Neural crest cell (in vitro differentiated cells): ENCODE data around the gene AP4E1. TPM values are rescaled to one million over a fixed set of nuclear protein-coding genes. Genes with fewer than 3 reads are reported as not detected.
"Not testable (repeated sequence)": the region's sequence is repeated elsewhere in the genome, so short reads cannot be mapped to it uniquely, and the experiment has no call there.

Experiments
- DNase-seq: peaks from one replicate; pipeline ENCODE4 v3.0.0; 2021; ENCODE audit warnings: low read depth, mixed read lengths, low spot score
- H3K27ac Mint-ChIP-seq: one replicate; pipeline ENCODE4 v1.8.0; 2021; ENCODE audit warnings: mild to moderate bottlenecking, mixed read lengths; ENCODE audit not compliant: unreplicated experiment
- H3K27me3 Mint-ChIP-seq: 2 replicates; pipeline ENCODE4 v1.8.0; 2021; ENCODE audit warnings: low read depth, mild to moderate bottlenecking, mixed read lengths
- H3K36me3 Mint-ChIP-seq: 2 replicates; pipeline ENCODE4 v1.8.0; 2021; ENCODE audit warnings: low read depth, mild to moderate bottlenecking, mixed read lengths
- H3K4me1 Mint-ChIP-seq: 2 replicates; pipeline ENCODE4 v1.8.0; 2021; ENCODE audit warnings: mixed read lengths
- H3K4me3 Mint-ChIP-seq: one replicate; pipeline ENCODE4 v1.8.0; 2021; ENCODE audit warnings: mild to moderate bottlenecking, mixed read lengths
- H3K9me3 Mint-ChIP-seq: 2 replicates; pipeline ENCODE4 v1.8.0; 2021; ENCODE audit warnings: mixed read lengths
- total RNA-seq: library from RNA; stranded (reverse); gene quantifications from 2 replicates; pipeline ENCODE4 v1.2.1, GENCODE V29; 2021
- TF ChIP-seq, protein P1 (sequence below): fragments of 200-600 bp; sonication (generic); conservative IDR thresholded peaks from 2 replicates; pipeline ENCODE4 v1.5.0; 2021; ENCODE audit warnings: antibody characterized with exemption, mild to moderate bottlenecking

Gene AP4E1
- total RNA-seq, 1 donor from 2014 or later, result 10.8 TPM

DNA sequence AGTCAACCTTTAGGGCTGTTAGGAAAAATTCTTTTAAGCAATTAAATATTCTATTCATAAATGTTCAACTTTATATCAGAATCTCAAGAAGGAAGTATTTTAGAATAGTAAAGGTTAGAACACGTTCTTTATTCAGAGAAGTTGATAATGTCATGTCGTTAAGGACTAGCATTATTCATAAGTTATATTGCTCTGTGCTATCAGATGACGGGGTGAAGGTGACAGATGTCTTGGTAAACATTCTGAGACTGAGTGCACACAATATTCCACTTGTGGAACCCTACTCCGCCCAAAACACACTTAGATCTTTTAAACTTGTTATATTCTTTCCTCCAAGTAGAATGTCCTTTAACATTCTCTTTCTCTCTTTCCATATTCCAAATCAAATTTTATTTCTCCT is 7.9 kb downstream of the AP4E1 start:
- H3K4me3 Mint-ChIP-seq, result no peak overlapping the region
- no peak overlapping the region for H3K27ac Mint-ChIP-seq
- no peaks in the 10 kb centered on the region for H3K4me1 Mint-ChIP-seq
- no peaks in the 10 kb centered on the region for H3K9me3 Mint-ChIP-seq
- H3K36me3 Mint-ChIP-seq, result no peaks in the 10 kb centered on the region
- no peak for DNase-seq
- H3K27me3 Mint-ChIP-seq, result no peaks in the 10 kb centered on the region
- TF ChIP-seq, protein P1, sequence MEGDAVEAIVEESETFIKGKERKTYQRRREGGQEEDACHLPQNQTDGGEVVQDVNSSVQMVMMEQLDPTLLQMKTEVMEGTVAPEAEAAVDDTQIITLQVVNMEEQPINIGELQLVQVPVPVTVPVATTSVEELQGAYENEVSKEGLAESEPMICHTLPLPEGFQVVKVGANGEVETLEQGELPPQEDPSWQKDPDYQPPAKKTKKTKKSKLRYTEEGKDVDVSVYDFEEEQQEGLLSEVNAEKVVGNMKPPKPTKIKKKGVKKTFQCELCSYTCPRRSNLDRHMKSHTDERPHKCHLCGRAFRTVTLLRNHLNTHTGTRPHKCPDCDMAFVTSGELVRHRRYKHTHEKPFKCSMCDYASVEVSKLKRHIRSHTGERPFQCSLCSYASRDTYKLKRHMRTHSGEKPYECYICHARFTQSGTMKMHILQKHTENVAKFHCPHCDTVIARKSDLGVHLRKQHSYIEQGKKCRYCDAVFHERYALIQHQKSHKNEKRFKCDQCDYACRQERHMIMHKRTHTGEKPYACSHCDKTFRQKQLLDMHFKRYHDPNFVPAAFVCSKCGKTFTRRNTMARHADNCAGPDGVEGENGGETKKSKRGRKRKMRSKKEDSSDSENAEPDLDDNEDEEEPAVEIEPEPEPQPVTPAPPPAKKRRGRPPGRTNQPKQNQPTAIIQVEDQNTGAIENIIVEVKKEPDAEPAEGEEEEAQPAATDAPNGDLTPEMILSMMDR, result no peak

DNA sequence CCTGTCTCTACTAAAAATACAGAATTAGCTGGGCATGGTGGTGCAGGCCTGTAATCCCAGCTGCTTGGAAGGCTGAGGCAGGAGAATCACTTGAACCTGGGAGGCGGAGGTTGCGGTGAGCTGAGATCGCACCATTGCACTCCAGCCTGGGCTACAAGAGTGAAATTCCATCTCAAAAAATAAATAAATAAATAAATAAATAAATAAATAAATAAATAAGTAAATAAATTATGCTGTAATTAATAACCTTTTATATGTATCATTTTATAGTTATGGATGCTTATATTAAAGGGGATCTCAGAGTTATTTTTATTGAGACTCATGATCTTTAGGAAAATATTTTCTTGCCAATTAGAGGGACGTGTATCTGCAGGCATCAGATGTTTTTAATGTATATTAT is 10.9 kb downstream of the AP4E1 start:
- DNase-seq, H3K36me3 Mint-ChIP-seq, H3K27ac Mint-ChIP-seq, H3K4me1 Mint-ChIP-seq, H3K27me3 Mint-ChIP-seq, H3K9me3 Mint-ChIP-seq, H3K4me3 Mint-ChIP-seq: not testable (repeated sequence)

DNA sequence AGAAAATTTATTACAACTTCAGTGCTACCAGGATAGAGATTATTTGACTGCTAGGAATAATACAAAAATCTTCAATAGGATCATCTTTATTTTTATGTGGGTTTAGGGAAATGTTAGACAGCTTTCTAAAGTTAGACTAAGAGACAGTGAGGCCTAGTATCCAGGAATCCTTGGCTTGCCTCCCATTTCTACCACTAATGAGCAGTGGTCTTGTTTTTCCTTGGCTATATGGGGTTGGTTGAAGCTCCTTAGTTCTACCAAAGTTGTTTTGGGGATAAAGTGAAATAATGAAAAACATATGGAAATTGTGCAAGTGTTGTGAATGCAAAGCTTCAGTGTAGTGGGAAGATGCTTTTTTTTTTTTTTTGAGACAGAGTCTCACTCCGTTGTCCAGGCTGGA is 16.8 kb downstream of the AP4E1 start:
- Mint-ChIP-seq H3K9me3 (no peaks in the 10 kb centered on the region), H3K27me3 (no peaks in the 10 kb centered on the region), H3K27ac (no peak overlapping the region), H3K4me1 (no peaks in the 10 kb centered on the region), H3K4me3 (no peak overlapping the region), H3K36me3 (peaks cover 6% of the 10 kb centered on the region)
- no peak for DNase-seq
- TF ChIP-seq, protein P1, result no peak

DNA sequence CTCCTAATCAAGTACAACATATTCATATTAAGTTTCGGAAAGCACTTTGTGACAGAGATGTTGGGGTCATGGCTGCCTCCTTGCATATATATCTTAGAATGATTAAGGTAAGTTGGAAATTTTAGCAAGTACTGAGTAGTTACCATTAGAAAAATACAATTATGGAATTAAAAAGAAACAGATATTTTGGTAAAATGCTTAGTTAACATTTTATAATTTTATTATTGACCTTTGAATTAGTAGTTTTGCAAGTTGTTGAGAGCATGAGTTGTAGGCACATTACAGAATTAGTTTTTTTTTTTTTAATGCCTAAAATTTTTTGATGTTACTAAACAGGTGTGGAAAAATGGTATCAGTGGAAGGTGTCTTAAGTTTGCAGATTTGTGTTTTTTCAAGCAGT is 20.6 kb downstream of the AP4E1 start:
- Mint-ChIP-seq H3K36me3 (peaks cover 6% of the 10 kb centered on the region), H3K4me3 (no peak overlapping the region), H3K27me3 (no peaks in the 10 kb centered on the region), H3K9me3 (no peaks in the 10 kb centered on the region), H3K27ac (no peak overlapping the region), H3K4me1 (no peaks in the 10 kb centered on the region)
- TF ChIP-seq, protein P1, result no peak
- DNase-seq, result no peak

DNA sequence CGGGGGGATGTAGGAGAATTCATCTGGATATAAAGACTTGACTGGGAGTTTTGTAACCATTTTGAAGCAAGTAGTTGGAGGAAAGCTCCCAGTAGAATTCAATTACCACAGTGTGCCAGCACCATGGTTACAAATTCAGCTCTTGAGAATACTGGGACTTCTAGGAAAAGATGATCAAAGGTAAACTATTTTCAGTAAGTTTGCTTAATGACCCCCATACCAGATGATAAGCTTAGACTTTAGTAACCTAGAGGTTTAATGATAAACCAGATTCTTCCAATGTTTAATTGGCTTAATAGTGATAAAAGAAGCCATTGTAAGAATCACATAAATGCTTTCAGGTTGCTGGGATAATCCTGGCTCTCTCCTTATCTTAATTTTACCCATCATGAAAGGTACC is 22.3 kb downstream of the AP4E1 start:
- TF ChIP-seq, protein P1, result no peak
- Mint-ChIP-seq H3K4me1 (no peaks in the 10 kb centered on the region), H3K27ac (no peak overlapping the region), H3K27me3 (no peaks in the 10 kb centered on the region), H3K9me3 (no peaks in the 10 kb centered on the region), H3K4me3 (no peak overlapping the region), H3K36me3 (peaks cover 3% of the 10 kb centered on the region)
- DNase-seq, result no peak

DNA sequence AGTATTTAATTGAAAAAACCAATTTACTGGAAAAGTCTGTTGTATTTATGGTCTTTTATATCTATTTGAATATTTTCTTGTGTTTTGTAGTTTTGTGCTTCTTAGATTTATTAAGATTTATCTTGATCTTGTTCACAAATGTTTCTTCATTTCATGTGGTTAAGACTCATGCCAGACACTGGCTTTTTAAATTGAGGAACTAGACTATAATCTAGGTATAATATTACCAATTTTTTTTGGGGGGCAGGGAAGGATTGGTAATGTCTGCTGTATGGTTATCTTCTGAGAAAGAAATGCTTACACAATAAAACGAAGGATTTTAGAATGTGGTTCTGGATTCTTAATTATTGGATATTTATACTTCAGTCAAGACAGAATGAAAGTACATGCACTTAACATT is 24.9 kb downstream of the AP4E1 start:
- no peak for DNase-seq

More for the DNA sequence above, 24.9 kb downstream of the AP4E1 start:
- no peaks in the 10 kb centered on the region for H3K4me1 Mint-ChIP-seq
- TF ChIP-seq, protein P1, result no peak
- H3K27me3 Mint-ChIP-seq, result no peaks in the 10 kb centered on the region
- H3K36me3 Mint-ChIP-seq, result peaks cover 5% of the 10 kb centered on the region
- no peaks in the 10 kb centered on the region for H3K9me3 Mint-ChIP-seq
- H3K4me3 Mint-ChIP-seq, result no peak overlapping the region
- H3K27ac Mint-ChIP-seq, result no peak overlapping the region
